Mesothelial cell of epicardium (in vitro differentiated cells): ENCODE results near the gene MZF1. TPM values are rescaled to one million over a fixed set of nuclear protein-coding genes. Genes with fewer than 3 reads are reported as not detected.

Experiments
- DNase-seq, 2 experiments: peaks; one replicate each; pipeline ENCODE4 v3.0.0; 2021; ENCODE audit warnings: low spot score in 2 of 2; ENCODE audit not compliant: unreplicated experiment in 2 of 2
- H3K27ac Mint-ChIP-seq: 2 replicates; pipeline ENCODE4 v1.8.0; 2021; ENCODE audit warnings: mixed read lengths
- H3K27me3 Mint-ChIP-seq: 2 replicates; pipeline ENCODE4 v1.8.0; 2021; ENCODE audit warnings: low read depth, mixed read lengths
- H3K36me3 Mint-ChIP-seq: 2 replicates; pipeline ENCODE4 v1.8.0; 2021; ENCODE audit warnings: mixed read lengths
- H3K4me1 Mint-ChIP-seq: 2 replicates; pipeline ENCODE4 v1.8.0; 2021; ENCODE audit warnings: mixed read lengths
- H3K4me3 Mint-ChIP-seq: 2 replicates; pipeline ENCODE4 v1.8.0; 2021; ENCODE audit warnings: mild to moderate bottlenecking, moderate library complexity, mixed read lengths
- H3K9me3 Mint-ChIP-seq: 2 replicates; pipeline ENCODE4 v1.8.0; 2021; ENCODE audit warnings: mixed read lengths
- total RNA-seq: library from RNA; stranded (reverse); gene quantifications from 3 replicates; pipeline ENCODE4 v1.2.1, GENCODE V29; 2021
- TF ChIP-seq, protein P1 (sequence below): fragments of 200-600 bp; sonication (generic); IDR thresholded peaks from one replicate; pipeline ENCODE4 v1.5.0; 2021; ENCODE audit warnings: antibody characterized with exemption; ENCODE audit not compliant: unreplicated experiment

The MZF1 gene
- total RNA-seq, 1 donor from 2014 or later: 42.6 TPM

DNA sequence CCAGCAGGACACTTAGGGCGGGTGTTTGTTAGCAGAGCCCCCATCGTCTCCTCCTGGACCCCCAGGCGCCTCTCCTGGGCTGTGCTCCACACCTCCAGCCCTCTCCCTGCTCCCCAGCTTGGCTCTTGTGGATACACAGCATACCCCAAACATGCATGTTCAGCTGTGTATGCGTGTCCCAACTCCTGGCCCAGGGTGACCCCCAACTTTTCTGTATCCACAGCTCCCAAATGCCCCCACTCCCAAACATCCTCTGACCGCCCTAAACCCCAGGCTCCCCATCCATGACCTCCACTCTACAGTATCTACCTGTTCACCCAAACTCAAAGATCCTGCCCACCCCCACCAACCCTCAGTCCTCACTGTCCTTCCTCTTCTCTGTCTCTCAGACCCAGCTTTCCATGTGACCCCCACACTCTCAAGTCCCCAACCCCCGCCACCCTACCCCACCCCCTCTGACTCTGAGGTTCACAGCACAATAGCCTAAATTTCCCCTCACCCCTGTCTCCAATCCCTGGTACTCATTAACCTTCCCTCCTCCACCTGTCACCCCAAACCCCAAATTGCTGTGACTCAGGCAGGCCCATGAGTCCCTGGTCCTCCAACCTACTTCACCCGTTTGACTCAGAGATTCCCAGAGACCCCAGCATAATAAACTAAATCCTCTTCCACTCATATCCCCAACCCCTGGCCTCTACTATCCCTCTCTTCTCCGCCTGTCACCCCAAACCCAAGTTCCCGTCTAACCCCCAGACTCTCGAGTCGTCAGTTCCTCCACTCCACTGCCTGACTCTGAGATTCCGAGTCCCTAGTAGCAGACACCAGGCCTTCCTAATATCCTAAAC, 15.7 kb downstream of the MZF1 start:
- Mint-ChIP-seq H3K27me3 (no peaks in the 10 kb centered on the region), H3K4me3 (peak overlapping the region; percentile 94), H3K4me1 (peaks cover 54% of the 10 kb centered on the region), H3K27ac (peak overlapping the region; percentile 99), H3K36me3 (peaks cover 20% of the 10 kb centered on the region), H3K9me3 (no peaks in the 10 kb centered on the region)
- no peak for DNase-seq
- TF ChIP-seq, protein P1, sequence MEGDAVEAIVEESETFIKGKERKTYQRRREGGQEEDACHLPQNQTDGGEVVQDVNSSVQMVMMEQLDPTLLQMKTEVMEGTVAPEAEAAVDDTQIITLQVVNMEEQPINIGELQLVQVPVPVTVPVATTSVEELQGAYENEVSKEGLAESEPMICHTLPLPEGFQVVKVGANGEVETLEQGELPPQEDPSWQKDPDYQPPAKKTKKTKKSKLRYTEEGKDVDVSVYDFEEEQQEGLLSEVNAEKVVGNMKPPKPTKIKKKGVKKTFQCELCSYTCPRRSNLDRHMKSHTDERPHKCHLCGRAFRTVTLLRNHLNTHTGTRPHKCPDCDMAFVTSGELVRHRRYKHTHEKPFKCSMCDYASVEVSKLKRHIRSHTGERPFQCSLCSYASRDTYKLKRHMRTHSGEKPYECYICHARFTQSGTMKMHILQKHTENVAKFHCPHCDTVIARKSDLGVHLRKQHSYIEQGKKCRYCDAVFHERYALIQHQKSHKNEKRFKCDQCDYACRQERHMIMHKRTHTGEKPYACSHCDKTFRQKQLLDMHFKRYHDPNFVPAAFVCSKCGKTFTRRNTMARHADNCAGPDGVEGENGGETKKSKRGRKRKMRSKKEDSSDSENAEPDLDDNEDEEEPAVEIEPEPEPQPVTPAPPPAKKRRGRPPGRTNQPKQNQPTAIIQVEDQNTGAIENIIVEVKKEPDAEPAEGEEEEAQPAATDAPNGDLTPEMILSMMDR: no peak

DNA sequence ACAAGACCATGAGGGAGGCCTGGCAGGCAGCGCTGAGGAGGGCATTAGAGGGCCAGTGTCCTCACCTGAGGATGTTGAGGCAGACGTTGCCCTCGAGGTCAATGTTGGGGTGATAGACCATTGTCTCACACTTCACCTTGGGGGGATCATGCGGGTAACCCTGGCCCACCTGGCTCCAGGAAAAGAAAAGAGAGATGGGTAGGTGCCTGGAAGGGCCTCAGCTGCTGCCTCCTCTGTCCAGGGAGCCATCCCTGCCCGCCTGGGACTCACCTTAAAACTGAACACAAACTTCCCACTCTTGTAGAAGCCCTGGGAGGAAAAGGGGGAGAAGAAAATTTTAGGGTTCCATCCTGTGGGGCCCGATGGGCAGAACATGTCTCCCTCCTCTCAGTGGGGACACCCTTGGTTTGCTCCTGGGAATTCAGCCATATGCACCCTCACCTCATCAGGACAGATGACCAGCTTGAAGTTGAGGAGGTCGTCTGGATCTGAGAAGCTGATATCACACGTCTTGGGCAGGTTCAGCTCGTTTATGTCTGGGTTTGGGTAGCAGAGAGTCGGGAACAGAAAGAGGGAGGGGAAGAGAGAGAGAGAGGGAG, 16.4 kb downstream of the MZF1 start:
- TF ChIP-seq, protein P1: no peak
- peak overlapping the region; percentile 94 for H3K4me3 Mint-ChIP-seq

DNA sequence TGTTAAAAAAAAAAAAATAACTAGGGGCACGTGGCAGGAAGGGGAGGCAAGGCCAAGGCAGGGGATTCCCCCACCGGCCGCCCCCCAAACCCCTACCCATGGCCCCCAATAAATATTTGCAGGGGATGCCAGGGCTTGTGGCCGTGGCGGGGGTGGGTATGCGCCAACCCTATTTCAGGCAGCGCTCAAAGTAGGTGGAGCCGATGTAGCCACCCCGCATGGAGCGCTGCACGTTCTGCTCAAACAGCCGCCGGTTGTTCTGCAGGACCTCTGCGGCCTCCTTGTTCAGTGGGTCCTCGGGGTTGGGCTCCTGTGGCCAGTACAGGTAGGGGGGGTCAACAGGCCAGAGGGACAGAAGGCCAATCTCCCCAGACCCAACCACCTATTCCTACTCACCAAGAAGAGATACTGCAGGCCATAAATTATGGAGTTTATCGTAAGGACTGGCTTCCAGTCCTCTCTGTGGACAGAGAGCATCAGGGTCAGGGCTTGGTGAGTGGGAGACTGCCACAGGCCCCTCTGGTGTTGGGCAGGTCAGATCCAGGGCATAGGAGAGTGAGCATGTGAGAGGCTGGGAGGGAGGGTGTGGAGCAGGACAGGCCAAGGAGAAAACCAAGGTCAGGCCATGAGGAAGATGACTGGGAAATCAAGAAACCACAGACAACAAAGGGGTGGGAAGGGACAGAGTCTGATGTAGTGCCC, 17.1 kb downstream of the MZF1 start:
- H3K4me1 Mint-ChIP-seq: peaks cover 54% of the 10 kb centered on the region
- DNase-seq: no peak
- peak overlapping the region; percentile 100 for H3K27ac Mint-ChIP-seq
- peak overlapping the region; percentile 94 for H3K4me3 Mint-ChIP-seq
- H3K27me3 Mint-ChIP-seq: no peaks in the 10 kb centered on the region
- peaks cover 24% of the 10 kb centered on the region for H3K36me3 Mint-ChIP-seq
- H3K9me3 Mint-ChIP-seq: no peaks in the 10 kb centered on the region
- TF ChIP-seq, protein P1: no peak

More for the DNA sequence above, 16.4 kb downstream of the MZF1 start:
- Mint-ChIP-seq H3K27me3 (no peaks in the 10 kb centered on the region), H3K36me3 (peaks cover 24% of the 10 kb centered on the region), H3K9me3 (no peaks in the 10 kb centered on the region), H3K27ac (peak overlapping the region; percentile 99), H3K4me1 (peaks cover 54% of the 10 kb centered on the region)
- DNase-seq: no peak

DNA sequence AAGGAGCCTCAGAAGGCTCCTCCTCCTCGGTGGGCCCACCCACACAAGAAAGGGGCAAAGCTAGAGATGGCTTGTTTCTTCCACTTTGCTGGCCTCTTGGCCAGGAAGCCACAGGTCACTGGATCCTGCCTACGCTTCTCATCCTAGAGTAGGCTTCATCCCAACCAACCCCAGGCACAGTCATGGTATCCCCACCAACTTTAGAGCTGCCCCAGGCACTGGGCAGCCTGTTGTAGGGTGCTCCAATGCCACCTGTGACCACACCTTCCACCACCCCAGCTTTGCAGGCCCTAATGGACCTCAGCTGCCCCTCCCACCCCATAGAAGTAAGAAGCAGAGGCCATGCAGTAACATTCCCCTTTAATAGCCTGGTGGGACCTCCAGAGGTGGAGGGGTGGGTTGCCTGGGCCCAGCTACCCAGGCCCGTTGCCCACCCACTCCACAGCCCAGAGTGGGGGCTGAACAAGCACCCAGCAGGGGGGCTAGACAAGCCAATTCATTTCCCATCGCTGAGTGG, 17.7 kb downstream of the MZF1 start:
- Mint-ChIP-seq H3K27me3 (no peaks in the 10 kb centered on the region), H3K27ac (peak overlapping the region; percentile 100), H3K36me3 (peaks cover 26% of the 10 kb centered on the region), H3K9me3 (no peaks in the 10 kb centered on the region), H3K4me3 (peak overlapping the region; percentile 94), H3K4me1 (peaks cover 53% of the 10 kb centered on the region)
- no peak for DNase-seq
- TF ChIP-seq, protein P1: no peak

DNA sequence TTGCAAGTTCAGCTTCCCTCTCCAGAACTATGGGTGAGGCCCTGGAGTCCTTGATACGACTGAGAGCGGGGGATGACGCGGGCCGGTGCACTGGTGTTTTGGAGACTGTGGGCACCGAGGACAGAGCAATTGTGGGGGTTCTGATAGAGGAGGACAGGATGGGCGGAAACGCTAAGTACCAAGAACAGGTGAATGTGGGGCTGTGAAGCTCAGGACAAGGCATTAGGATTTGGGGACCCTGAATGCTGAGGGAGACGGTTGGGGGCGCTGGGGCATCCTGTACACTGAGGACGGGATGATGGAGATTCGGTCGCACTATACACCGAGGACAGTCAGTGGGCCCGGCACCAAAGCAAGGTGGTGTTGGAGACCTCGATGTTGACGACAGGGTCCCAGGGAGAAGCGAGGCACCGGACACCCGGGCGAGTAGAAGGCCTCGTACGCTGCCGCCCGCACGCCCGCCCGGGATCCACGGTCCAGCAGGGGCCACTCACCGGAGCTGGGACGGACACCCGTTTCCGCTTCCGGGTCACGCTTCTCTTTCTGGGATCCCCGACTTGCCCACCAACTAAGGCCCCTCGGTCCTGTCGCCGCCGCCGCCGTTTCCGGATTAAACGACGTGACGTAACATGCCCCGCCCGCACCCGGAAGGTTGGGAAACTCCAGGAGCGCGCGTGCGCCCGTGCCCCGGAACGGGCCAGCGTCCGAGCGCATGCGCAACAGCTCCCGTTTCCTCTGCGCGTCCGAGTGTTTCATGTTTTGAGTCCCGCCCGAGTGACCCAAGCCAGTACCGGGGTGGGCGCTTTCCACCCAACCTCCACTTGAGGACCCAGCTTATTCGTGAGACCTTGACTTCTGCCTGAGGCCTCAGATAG, 18.4 kb downstream of the MZF1 start, which contains the start of gene CHMP2A:
CHMP2A (minus strand) TSS at position 612 of the 875 bp plus-strand sequence. CDS start 893 bp downstream, outside the sequence.
- Mint-ChIP-seq H3K27ac (peak within 1 kb of the TSS; percentile 100), H3K4me1 (peaks cover 46% of the 10 kb centered on the region), H3K36me3 (peaks cover 28% of the 10 kb centered on the region), H3K27me3 (no peaks in the 10 kb centered on the region), H3K4me3 (peak within 1 kb of the TSS; percentile 94), H3K9me3 (no peaks in the 10 kb centered on the region)
- DNase-seq: peak; percentile 98 to 99
- TF ChIP-seq, protein P1: no peak
